Measurements from ENCODE around the gene KLF16. TPM values are rescaled to one million over a fixed set of nuclear protein-coding genes. Genes with fewer than 3 reads are reported as not detected.

The KLF16 gene
- total and polyA plus RNA-seq, 9 of the 15 experiments (the other 6 are each of a cell fraction or from before 2014, with no cell fraction given) = 0.04 to 60.4 (median 6.8) TPM

- TF ChIP-seq TSC22D4 (tag; IDR thresholded peaks at IDR 0.05) (no peak), THRB (CRISPR knock-in tag; conservative IDR thresholded peaks at IDR 0.05) (no peak), ZNF717 (CRISPR knock-in tag; IDR thresholded peaks at IDR 0.05) (no peak), SP2 (IDR thresholded peaks at IDR 0.05; ENCODE audit: extremely low read depth, low read depth, low read length, poor library complexity, severe bottlenecking) (no peak), CHCHD3 (CRISPR knock-in tag; IDR thresholded peaks at IDR 0.05) (no peak), ZNF444 (CRISPR knock-in tag; IDR thresholded peaks at IDR 0.05) (no peak), DNMT1 (IDR thresholded peaks at IDR 0.05) (no peak), ELF1 (tag; IDR thresholded peaks at IDR 0.05) (peak; percentile 78), NEUROD1 (IDR thresholded peaks at IDR 0.05; ENCODE audit: borderline replicate concordance, low read depth, low read length, partially characterized antibody) (no peak), PURB (CRISPR knock-in tag; IDR thresholded peaks at IDR 0.05; ENCODE audit: low read depth) (no peak), CXXC5 (CRISPR knock-in tag; IDR thresholded peaks at IDR 0.05) (peak; percentile 88), MTA3 (IDR thresholded peaks at IDR 0.05; ENCODE audit: borderline replicate concordance) (peak; percentile 59; the same call in 1 of the 2 replicates), RBM39 (optimal IDR thresholded peaks at IDR 0.05; ENCODE audit: low read depth, low read length) (no peak), TCFL5 (CRISPR knock-in tag; conservative IDR thresholded peaks at IDR 0.05) (no peak), HSF4 (CRISPR knock-in tag; IDR thresholded peaks at IDR 0.05; ENCODE audit: borderline replicate concordance) (no peak), CBFA2T2 (conservative IDR thresholded peaks at IDR 0.05) (peak; percentile 91), TGIF2 (CRISPR knock-in tag; IDR thresholded peaks at IDR 0.05) (no peak), ZNF311 (CRISPR knock-in tag; IDR thresholded peaks at IDR 0.05) (no peak), HDAC8 (tag; IDR thresholded peaks at IDR 0.05) (no peak), MAFG (tag; conservative IDR thresholded peaks at IDR 0.05) (no peak), USF1 (CRISPR knock-in tag; IDR thresholded peaks at IDR 0.05) (peak; percentile 92), PHB (CRISPR knock-in tag; IDR thresholded peaks at IDR 0.05) (no peak), KLF10 (CRISPR knock-in tag; IDR thresholded peaks at IDR 0.05) (no peak), MYBL2 (IDR thresholded peaks at IDR 0.05; ENCODE audit: low read depth) (no peak), MYBL2 (CRISPR knock-in tag; IDR thresholded peaks at IDR 0.05; ENCODE audit: borderline replicate concordance) (no peak), KAT2B (IDR thresholded peaks at IDR 0.05; ENCODE audit: low read depth, low read length) (no peak), MXD1 (CRISPR knock-in tag; IDR thresholded peaks at IDR 0.05; ENCODE audit: borderline replicate concordance, poor library complexity, severe bottlenecking) (no peak)
- TF ChIP-seq, protein P1, sequence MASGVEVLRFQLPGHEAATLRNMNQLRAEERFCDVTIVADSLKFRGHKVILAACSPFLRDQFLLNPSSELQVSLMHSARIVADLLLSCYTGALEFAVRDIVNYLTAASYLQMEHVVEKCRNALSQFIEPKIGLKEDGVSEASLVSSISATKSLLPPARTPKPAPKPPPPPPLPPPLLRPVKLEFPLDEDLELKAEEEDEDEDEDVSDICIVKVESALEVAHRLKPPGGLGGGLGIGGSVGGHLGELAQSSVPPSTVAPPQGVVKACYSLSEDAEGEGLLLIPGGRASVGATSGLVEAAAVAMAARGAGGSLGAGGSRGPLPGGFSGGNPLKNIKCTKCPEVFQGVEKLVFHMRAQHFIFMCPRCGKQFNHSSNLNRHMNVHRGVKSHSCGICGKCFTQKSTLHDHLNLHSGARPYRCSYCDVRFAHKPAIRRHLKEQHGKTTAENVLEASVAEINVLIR (CRISPR knock-in tag; IDR thresholded peaks at IDR 0.05) = no peak
Measured at GRCh38 chr19:1853295-1854038, 9.9 kb downstream of the KLF16 start (continued).
